ENCODE measurements around the gene GRN.
"Not testable (repeated sequence)": the region's sequence is repeated elsewhere in the genome, so short reads cannot be mapped to it uniquely, and the experiment has no call there.

Gene GRN

GRCh38 chr17:44369414-44370023, 24.4 kb downstream of the GRN start:
- H3K27ac ChIP-seq (ENCODE audit: low read depth in 2 of 2, low read length in 2 of 2); H3K4me3 ChIP-seq (ENCODE audit: low read length in 2 of 2): not testable (repeated sequence)
- H3K27me3 ChIP-seq (ENCODE audit: control insufficient read depth in 2 of 2, insufficient read depth in 2 of 2, low read length in 2 of 2): peaks cover 4 to 12% of the 10 kb centered on the region in 2 donors

GRCh38 chr17:44372036-44372435, 26.9 kb downstream of the GRN start:
- Histone ChIP-seq H3K36me3 (ENCODE audit: control insufficient read depth in 2 of 2, insufficient read depth in 2 of 2, low read length in 2 of 2) (no peaks in the 10 kb centered on the region), H3K27me3 (ENCODE audit: control insufficient read depth in 2 of 2, insufficient read depth in 2 of 2, low read length in 2 of 2) (peaks cover 1 to 7% of the 10 kb centered on the region in 2 donors)

More at GRCh38 chr17:44369414-44370023, 24.4 kb downstream of the GRN start:
- H3K4me1 ChIP-seq (ENCODE audit: control insufficient read depth in 2 of 2, insufficient read depth in 2 of 2, low read length in 2 of 2); H3K36me3 ChIP-seq (ENCODE audit: control insufficient read depth in 2 of 2, insufficient read depth in 2 of 2, low read length in 2 of 2); H3K9ac ChIP-seq (ENCODE audit: low read depth in 1 of 2, low read length in 2 of 2); H3K9me3 ChIP-seq (ENCODE audit: control insufficient read depth in 2 of 2, low read length in 2 of 2): not testable (repeated sequence)

GRCh38 chr17:44374306-44375195, 29.4 kb downstream of the GRN start:
- Histone ChIP-seq H3K27me3 (ENCODE audit: control insufficient read depth in 2 of 2, insufficient read depth in 2 of 2, low read length in 2 of 2) (peaks cover 1 to 4% of the 10 kb centered on the region in 2 donors), H3K4me3 (ENCODE audit: low read length in 2 of 2) (no peak overlapping the region), H3K9ac (ENCODE audit: low read depth in 1 of 2, low read length in 2 of 2) (no peak overlapping the region), H3K27ac (ENCODE audit: low read depth in 2 of 2, low read length in 2 of 2) (no peak overlapping the region), H3K9me3 (ENCODE audit: control insufficient read depth in 2 of 2, low read length in 2 of 2) (no peaks in the 10 kb centered on the region), H3K36me3 (ENCODE audit: control insufficient read depth in 2 of 2, insufficient read depth in 2 of 2, low read length in 2 of 2) (no peaks in the 10 kb centered on the region), H3K4me1 (ENCODE audit: control insufficient read depth in 2 of 2, insufficient read depth in 2 of 2, low read length in 2 of 2) (no peaks in the 10 kb centered on the region)

More at GRCh38 chr17:44372036-44372435, 26.9 kb downstream of the GRN start:
- Histone ChIP-seq H3K9ac (ENCODE audit: low read depth in 1 of 2, low read length in 2 of 2) (no peak overlapping the region), H3K9me3 (ENCODE audit: control insufficient read depth in 2 of 2, low read length in 2 of 2) (no peaks in the 10 kb centered on the region), H3K4me1 (ENCODE audit: control insufficient read depth in 2 of 2, insufficient read depth in 2 of 2, low read length in 2 of 2) (no peaks in the 10 kb centered on the region), H3K4me3 (ENCODE audit: low read length in 2 of 2) (no peak overlapping the region), H3K27ac (ENCODE audit: low read depth in 2 of 2, low read length in 2 of 2) (no peak overlapping the region)

GRCh38 chr17:44375196-44376017, 30.3 kb downstream of the GRN start:
- no peak overlapping the region for H3K27ac ChIP-seq (ENCODE audit: low read depth in 2 of 2, low read length in 2 of 2)
- H3K4me3 ChIP-seq (ENCODE audit: low read length in 2 of 2): no peak overlapping the region
- H3K36me3 ChIP-seq (ENCODE audit: control insufficient read depth in 2 of 2, insufficient read depth in 2 of 2, low read length in 2 of 2): no peaks in the 10 kb centered on the region
- no peak overlapping the region for H3K9ac ChIP-seq (ENCODE audit: low read depth in 1 of 2, low read length in 2 of 2)
- peaks cover 1 to 4% of the 10 kb centered on the region in 2 donors for H3K27me3 ChIP-seq (ENCODE audit: control insufficient read depth in 2 of 2, insufficient read depth in 2 of 2, low read length in 2 of 2)
- no peaks in the 10 kb centered on the region for H3K9me3 ChIP-seq (ENCODE audit: control insufficient read depth in 2 of 2, low read length in 2 of 2)
- H3K4me1 ChIP-seq (ENCODE audit: control insufficient read depth in 2 of 2, insufficient read depth in 2 of 2, low read length in 2 of 2): no peaks in the 10 kb centered on the region

- peaks cover 0 to 1% of the 10 kb centered on the region in 2 donors for H3K27me3 ChIP-seq (ENCODE audit: control insufficient read depth in 2 of 2, insufficient read depth in 2 of 2, low read length in 2 of 2)
- no peaks in the 10 kb centered on the region for H3K4me1 ChIP-seq (ENCODE audit: control insufficient read depth in 2 of 2, insufficient read depth in 2 of 2, low read length in 2 of 2)
- no peaks in the 10 kb centered on the region for H3K9me3 ChIP-seq (ENCODE audit: control insufficient read depth in 2 of 2, low read length in 2 of 2)
- H3K9ac ChIP-seq (ENCODE audit: low read depth in 1 of 2, low read length in 2 of 2): no peak overlapping the region
- no peaks in the 10 kb centered on the region for H3K36me3 ChIP-seq (ENCODE audit: control insufficient read depth in 2 of 2, insufficient read depth in 2 of 2, low read length in 2 of 2)
- no peak overlapping the region for H3K4me3 ChIP-seq (ENCODE audit: low read length in 2 of 2)
- H3K27ac ChIP-seq (ENCODE audit: low read depth in 2 of 2, low read length in 2 of 2): no peak overlapping the region
These were observed 31.0 kb downstream of the GRN start for GRCh38 chr17:44376124-44376523.

GRCh38 chr17:44376779-44377178, 31.7 kb downstream of the GRN start:
- peaks cover 0 to 1% of the 10 kb centered on the region in 2 donors for H3K27me3 ChIP-seq (ENCODE audit: control insufficient read depth in 2 of 2, insufficient read depth in 2 of 2, low read length in 2 of 2)
- no peaks in the 10 kb centered on the region for H3K9me3 ChIP-seq (ENCODE audit: control insufficient read depth in 2 of 2, low read length in 2 of 2)
- no peak overlapping the region for H3K27ac ChIP-seq (ENCODE audit: low read depth in 2 of 2, low read length in 2 of 2)
- H3K4me3 ChIP-seq (ENCODE audit: low read length in 2 of 2): no peak overlapping the region
- H3K9ac ChIP-seq (ENCODE audit: low read depth in 1 of 2, low read length in 2 of 2): no peak overlapping the region
- no peaks in the 10 kb centered on the region for H3K36me3 ChIP-seq (ENCODE audit: control insufficient read depth in 2 of 2, insufficient read depth in 2 of 2, low read length in 2 of 2)
- no peaks in the 10 kb centered on the region for H3K4me1 ChIP-seq (ENCODE audit: control insufficient read depth in 2 of 2, insufficient read depth in 2 of 2, low read length in 2 of 2)

GRCh38 chr17:44378171-44378705, 33.1 kb downstream of the GRN start:
- Histone ChIP-seq H3K27me3 (ENCODE audit: control insufficient read depth in 2 of 2, insufficient read depth in 2 of 2, low read length in 2 of 2) (peaks cover 0 to 1% of the 10 kb centered on the region in 2 donors), H3K9ac (ENCODE audit: low read depth in 1 of 2, low read length in 2 of 2) (no peak overlapping the region), H3K27ac (ENCODE audit: low read depth in 2 of 2, low read length in 2 of 2) (no peak overlapping the region), H3K9me3 (ENCODE audit: control insufficient read depth in 2 of 2, low read length in 2 of 2) (no peaks in the 10 kb centered on the region), H3K4me1 (ENCODE audit: control insufficient read depth in 2 of 2, insufficient read depth in 2 of 2, low read length in 2 of 2) (no peaks in the 10 kb centered on the region), H3K4me3 (ENCODE audit: low read length in 2 of 2) (no peak overlapping the region), H3K36me3 (ENCODE audit: control insufficient read depth in 2 of 2, insufficient read depth in 2 of 2, low read length in 2 of 2) (no peaks in the 10 kb centered on the region)

GRCh38 chr17:44379887-44380286, 34.8 kb downstream of the GRN start:
- Histone ChIP-seq H3K9me3 (ENCODE audit: control insufficient read depth in 2 of 2, low read length in 2 of 2) (no peaks in the 10 kb centered on the region), H3K4me3 (ENCODE audit: low read length in 2 of 2) (no peak overlapping the region), H3K4me1 (ENCODE audit: control insufficient read depth in 2 of 2, insufficient read depth in 2 of 2, low read length in 2 of 2) (peaks cover 0 to 2% of the 10 kb centered on the region in 2 donors), H3K36me3 (ENCODE audit: control insufficient read depth in 2 of 2, insufficient read depth in 2 of 2, low read length in 2 of 2) (no peaks in the 10 kb centered on the region), H3K27me3 (ENCODE audit: control insufficient read depth in 2 of 2, insufficient read depth in 2 of 2, low read length in 2 of 2) (peaks cover 5 to 8% of the 10 kb centered on the region in 2 donors), H3K27ac (ENCODE audit: low read depth in 2 of 2, low read length in 2 of 2) (no peak overlapping the region), H3K9ac (ENCODE audit: low read depth in 1 of 2, low read length in 2 of 2) (no peak overlapping the region)

GRCh38 chr17:44380767-44381166, 35.7 kb downstream of the GRN start:
- Histone ChIP-seq H3K9me3 (ENCODE audit: control insufficient read depth in 2 of 2, low read length in 2 of 2) (no peaks in the 10 kb centered on the region), H3K27me3 (ENCODE audit: control insufficient read depth in 2 of 2, insufficient read depth in 2 of 2, low read length in 2 of 2) (peaks cover 5 to 11% of the 10 kb centered on the region in 2 donors), H3K4me1 (ENCODE audit: control insufficient read depth in 2 of 2, insufficient read depth in 2 of 2, low read length in 2 of 2) (peaks cover 4 to 8% of the 10 kb centered on the region in 2 donors), H3K36me3 (ENCODE audit: control insufficient read depth in 2 of 2, insufficient read depth in 2 of 2, low read length in 2 of 2) (no peaks in the 10 kb centered on the region), H3K27ac (ENCODE audit: low read depth in 2 of 2, low read length in 2 of 2) (no peak overlapping the region), H3K9ac (ENCODE audit: low read depth in 1 of 2, low read length in 2 of 2) (no peak overlapping the region), H3K4me3 (ENCODE audit: low read length in 2 of 2) (no peak overlapping the region)
